Liver (tissue), 3 donors: ENCODE results near the gene NDC1.
"Not testable (repeated sequence)": the region's sequence is repeated elsewhere in the genome, so short reads cannot be mapped to it uniquely, and the experiment has no call there.

ENCODE experiments used
- CTCF ChIP-seq: fragments of 150-350 bp; IDR thresholded peaks from 2 replicates; pipeline ENCODE4 v1.5.1; 2017; ENCODE audit warnings: improper control_type of control experiment, low read depth, low read length; ENCODE audit not compliant: missing input control
- HNF4A ChIP-seq, 2 donors: conservative IDR thresholded peaks; 2 replicates each; pipeline ENCODE4 v1.6.1; 2016; ENCODE audit warnings: antibody characterized with exemption in 2 of 2, mild to moderate bottlenecking in 2 of 2
- JUND ChIP-seq, 2 donors: IDR thresholded peaks; 2 replicates each; pipeline ENCODE4 v1.6.1; 2016; ENCODE audit warnings: antibody characterized with exemption in 2 of 2
- MAX ChIP-seq: IDR thresholded peaks from 2 replicates; pipeline ENCODE4 v1.6.1; 2016; ENCODE audit warnings: antibody characterized with exemption
- SP1 ChIP-seq: IDR thresholded peaks from 2 replicates; pipeline ENCODE4 v1.6.1; 2018; ENCODE audit warnings: antibody characterized with exemption, mild to moderate bottlenecking
- TF ChIP-seq, protein P1 (sequence below): IDR thresholded peaks from 2 replicates; pipeline ENCODE4 v1.6.1; 2016; ENCODE audit warnings: antibody characterized with exemption, mild to moderate bottlenecking
- donor health status: healthy.
- donor health status: healthy.

DNA sequence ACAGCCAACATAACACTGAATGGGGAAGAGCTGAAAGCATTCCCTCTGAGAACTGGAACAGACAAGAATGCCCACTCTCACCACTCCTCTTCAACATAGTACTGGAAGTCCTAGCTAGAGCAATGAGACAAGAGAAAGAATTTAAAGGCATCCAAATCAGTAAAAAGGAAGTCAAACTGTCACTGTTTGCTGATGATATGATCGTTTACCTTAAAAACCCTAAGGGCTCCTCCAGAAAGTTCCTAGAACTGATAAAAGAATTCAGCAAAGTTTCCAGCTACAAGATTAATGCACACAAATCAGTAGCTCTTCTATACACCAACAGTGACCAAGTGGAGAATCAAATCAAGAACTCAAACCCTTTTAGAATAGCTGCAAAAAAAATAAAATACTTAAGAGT, 22.6 kb downstream of the NDC1 start:
- not testable (repeated sequence) for TF ChIP-seq HNF4A (conservative IDR thresholded peaks at IDR 0.05); CTCF; SP1; MAX; JUND (IDR thresholded peaks at IDR 0.05)
- TF ChIP-seq, protein P1, sequence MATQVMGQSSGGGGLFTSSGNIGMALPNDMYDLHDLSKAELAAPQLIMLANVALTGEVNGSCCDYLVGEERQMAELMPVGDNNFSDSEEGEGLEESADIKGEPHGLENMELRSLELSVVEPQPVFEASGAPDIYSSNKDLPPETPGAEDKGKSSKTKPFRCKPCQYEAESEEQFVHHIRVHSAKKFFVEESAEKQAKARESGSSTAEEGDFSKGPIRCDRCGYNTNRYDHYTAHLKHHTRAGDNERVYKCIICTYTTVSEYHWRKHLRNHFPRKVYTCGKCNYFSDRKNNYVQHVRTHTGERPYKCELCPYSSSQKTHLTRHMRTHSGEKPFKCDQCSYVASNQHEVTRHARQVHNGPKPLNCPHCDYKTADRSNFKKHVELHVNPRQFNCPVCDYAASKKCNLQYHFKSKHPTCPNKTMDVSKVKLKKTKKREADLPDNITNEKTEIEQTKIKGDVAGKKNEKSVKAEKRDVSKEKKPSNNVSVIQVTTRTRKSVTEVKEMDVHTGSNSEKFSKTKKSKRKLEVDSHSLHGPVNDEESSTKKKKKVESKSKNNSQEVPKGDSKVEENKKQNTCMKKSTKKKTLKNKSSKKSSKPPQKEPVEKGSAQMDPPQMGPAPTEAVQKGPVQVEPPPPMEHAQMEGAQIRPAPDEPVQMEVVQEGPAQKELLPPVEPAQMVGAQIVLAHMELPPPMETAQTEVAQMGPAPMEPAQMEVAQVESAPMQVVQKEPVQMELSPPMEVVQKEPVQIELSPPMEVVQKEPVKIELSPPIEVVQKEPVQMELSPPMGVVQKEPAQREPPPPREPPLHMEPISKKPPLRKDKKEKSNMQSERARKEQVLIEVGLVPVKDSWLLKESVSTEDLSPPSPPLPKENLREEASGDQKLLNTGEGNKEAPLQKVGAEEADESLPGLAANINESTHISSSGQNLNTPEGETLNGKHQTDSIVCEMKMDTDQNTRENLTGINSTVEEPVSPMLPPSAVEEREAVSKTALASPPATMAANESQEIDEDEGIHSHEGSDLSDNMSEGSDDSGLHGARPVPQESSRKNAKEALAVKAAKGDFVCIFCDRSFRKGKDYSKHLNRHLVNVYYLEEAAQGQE = not testable (repeated sequence)
